ENCODE data around the gene NFATC4. TPM values are rescaled to one million over a fixed set of nuclear protein-coding genes. Genes with fewer than 3 reads are reported as not detected.
"Not testable (repeated sequence)": the region's sequence is repeated elsewhere in the genome, so short reads cannot be mapped to it uniquely, and the experiment has no call there.

Gene NFATC4
- total RNA-seq, 2 donors from 2014 or later = 62.0 to 84.5 TPM

DNA sequence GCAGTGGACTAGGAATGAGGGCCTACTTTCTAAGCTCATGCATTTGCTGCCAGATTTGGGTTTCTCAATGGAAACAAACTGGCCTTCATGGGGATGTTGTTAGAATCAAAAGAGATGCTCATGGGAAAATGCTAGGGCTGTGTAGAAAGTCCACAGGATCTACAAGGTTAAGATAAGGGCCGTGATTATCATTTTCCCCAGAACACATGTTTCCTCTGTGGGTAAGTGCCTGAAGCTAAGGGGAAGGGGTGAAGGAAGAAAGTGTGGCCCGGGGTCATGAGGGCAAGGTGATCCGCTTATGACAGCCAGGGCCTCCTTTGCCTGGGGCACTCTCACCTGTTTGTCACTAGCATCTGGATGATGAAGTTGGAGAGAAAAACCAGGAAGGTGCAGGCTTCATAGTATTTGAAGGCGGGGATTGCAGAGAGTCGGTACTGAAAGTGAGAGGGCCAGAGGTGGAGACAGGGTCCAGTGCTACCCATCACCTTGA, 42.9 kb upstream of the NFATC4 start:
- no peak for ATAC-seq (ENCODE audit: insufficient number of reproducible peaks, low FRiP score, low read depth)
- H3K27me3 ChIP-seq (replicated peaks; ENCODE audit: insufficient read depth) = no peaks in the 10 kb centered on the region
- no peak overlapping the region for H3K27ac ChIP-seq
- H3K9me3 ChIP-seq = no peaks in the 10 kb centered on the region
- no peaks in the 10 kb centered on the region for H3K4me1 ChIP-seq (ENCODE audit: control insufficient read depth in 1 of 2, low read depth in 2 of 2)
- no peak for DNase-seq (ENCODE audit: low spot score)
- TF ChIP-seq, protein P1, sequence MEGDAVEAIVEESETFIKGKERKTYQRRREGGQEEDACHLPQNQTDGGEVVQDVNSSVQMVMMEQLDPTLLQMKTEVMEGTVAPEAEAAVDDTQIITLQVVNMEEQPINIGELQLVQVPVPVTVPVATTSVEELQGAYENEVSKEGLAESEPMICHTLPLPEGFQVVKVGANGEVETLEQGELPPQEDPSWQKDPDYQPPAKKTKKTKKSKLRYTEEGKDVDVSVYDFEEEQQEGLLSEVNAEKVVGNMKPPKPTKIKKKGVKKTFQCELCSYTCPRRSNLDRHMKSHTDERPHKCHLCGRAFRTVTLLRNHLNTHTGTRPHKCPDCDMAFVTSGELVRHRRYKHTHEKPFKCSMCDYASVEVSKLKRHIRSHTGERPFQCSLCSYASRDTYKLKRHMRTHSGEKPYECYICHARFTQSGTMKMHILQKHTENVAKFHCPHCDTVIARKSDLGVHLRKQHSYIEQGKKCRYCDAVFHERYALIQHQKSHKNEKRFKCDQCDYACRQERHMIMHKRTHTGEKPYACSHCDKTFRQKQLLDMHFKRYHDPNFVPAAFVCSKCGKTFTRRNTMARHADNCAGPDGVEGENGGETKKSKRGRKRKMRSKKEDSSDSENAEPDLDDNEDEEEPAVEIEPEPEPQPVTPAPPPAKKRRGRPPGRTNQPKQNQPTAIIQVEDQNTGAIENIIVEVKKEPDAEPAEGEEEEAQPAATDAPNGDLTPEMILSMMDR (IDR thresholded peaks at IDR 0.05) = no peak
- H3K4me3 ChIP-seq = no peak overlapping the region
- H3K36me3 ChIP-seq = no peaks in the 10 kb centered on the region

DNA sequence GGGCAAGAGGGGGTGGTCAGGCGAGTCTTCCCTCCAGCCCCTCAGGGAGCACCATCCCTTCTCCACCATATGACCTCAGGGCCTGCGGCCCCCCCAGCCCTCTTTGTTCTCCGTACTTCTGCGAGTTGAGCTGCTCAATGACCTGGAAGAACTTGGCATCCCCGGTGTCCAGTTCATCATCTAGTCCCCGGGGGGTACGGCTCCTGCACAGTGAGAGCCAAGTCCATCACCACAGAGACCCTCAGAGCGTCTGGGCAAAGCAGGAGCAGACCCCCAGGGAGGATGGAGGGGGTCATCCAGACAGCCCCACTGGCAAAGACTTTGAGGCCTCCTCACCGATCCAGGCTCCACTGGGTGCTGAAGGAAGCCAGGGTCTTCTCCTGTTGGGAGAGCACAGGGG, 42.0 kb upstream of the NFATC4 start:
- no peak for DNase-seq (ENCODE audit: low spot score)
- Histone ChIP-seq H3K4me3 (no peak overlapping the region), H3K27ac (no peak overlapping the region), H3K36me3 (no peaks in the 10 kb centered on the region), H3K4me1 (ENCODE audit: control insufficient read depth in 1 of 2, low read depth in 2 of 2) (no peaks in the 10 kb centered on the region), H3K9me3 (no peaks in the 10 kb centered on the region), H3K27me3 (replicated peaks; ENCODE audit: insufficient read depth) (no peaks in the 10 kb centered on the region)
- ATAC-seq (ENCODE audit: insufficient number of reproducible peaks, low FRiP score, low read depth) = no peak
- TF ChIP-seq, protein P1 (IDR thresholded peaks at IDR 0.05) = no peak

DNA sequence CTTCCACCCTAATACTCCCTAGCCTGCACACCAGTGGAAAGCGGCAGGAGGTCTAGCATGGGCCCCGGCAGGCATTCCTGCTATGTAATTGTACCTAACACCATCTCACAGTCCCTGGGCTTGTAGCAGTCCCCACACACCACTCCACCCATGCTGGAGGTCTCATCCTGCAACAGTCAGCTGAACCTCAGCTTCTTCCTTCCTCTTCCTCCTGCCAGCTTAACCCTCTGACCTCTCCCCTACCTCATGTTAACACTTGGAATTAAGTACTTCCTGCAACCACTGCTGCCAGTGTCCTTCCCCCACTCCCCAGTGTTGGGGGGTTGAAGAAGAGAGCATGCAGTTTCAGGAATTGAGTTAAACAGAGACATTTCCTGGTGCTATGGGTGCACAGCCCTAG, 40.7 kb upstream of the NFATC4 start:
- TF ChIP-seq, protein P1 (IDR thresholded peaks at IDR 0.05) = no peak
- Histone ChIP-seq H3K36me3 (no peaks in the 10 kb centered on the region), H3K4me3 (no peak overlapping the region), H3K27ac (no peak overlapping the region), H3K27me3 (replicated peaks; ENCODE audit: insufficient read depth) (no peaks in the 10 kb centered on the region), H3K4me1 (ENCODE audit: control insufficient read depth in 1 of 2, low read depth in 2 of 2) (peaks cover 1 to 7% of the 10 kb centered on the region in 2 donors), H3K9me3 (no peaks in the 10 kb centered on the region)
- DNase-seq (ENCODE audit: low spot score) (no peak), ATAC-seq (ENCODE audit: insufficient number of reproducible peaks, low FRiP score, low read depth) (no peak)

DNA sequence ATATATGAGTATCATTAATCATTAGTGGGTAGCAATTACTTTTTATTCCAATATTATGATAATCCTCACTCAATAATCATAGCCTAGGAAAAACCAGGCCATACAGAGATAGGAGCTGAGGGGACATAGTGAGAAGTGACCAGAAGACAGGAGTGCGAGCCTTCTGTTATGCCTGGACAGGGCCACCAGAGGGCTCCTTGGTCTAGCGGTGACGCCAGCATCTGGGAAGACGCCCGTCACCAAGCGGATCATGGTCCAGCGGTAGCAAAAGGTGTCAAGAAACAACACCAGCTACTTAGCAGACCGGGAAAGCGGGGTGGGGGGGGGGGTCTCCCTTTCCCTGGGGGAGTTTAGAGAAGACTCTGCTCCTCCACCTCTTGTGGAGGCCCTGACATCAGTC, 40.1 kb upstream of the NFATC4 start:
- H3K27ac ChIP-seq; H3K27me3 ChIP-seq (replicated peaks; ENCODE audit: insufficient read depth): not testable (repeated sequence)
- TF ChIP-seq, protein P1 (IDR thresholded peaks at IDR 0.05) = peak; percentile 62

DNA sequence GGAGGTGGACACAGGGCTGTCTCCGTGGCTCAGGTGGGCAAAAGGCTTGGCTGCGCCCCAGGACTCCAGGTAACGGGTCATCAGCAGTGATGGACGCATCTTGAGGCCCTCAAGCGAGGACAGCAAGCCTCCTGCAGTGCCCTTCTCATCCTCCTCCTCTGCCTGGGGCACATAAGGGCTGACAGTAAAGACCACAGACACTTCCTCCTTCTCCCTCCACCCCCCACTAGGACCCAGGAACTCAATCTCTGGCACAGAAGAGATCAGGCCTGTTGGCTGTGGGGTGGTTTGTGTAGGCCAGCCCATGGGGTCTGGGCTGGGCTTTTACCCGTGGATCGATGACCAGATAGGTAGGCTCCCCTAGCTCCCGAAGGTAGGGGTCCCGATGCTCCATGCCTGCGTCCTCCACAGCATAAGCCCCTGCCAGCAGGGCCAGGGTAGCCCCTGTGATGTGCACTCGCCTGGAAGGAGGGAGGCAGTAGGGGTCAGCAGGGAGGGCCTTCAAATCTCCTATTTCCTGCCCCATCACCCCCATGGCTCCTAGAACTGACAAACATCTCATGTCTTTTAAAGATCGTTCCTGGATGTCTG, 38.8 kb upstream of the NFATC4 start:
- no peak for DNase-seq (ENCODE audit: low spot score)
- H3K36me3 ChIP-seq = no peaks in the 10 kb centered on the region
- H3K9me3 ChIP-seq = no peaks in the 10 kb centered on the region
- H3K4me1 ChIP-seq (ENCODE audit: control insufficient read depth in 1 of 2, low read depth in 2 of 2) = peaks cover 16 to 26% of the 10 kb centered on the region in 2 donors
- TF ChIP-seq, protein P1 (IDR thresholded peaks at IDR 0.05) = no peak
- no peak overlapping the region for H3K27ac ChIP-seq
- H3K27me3 ChIP-seq (replicated peaks; ENCODE audit: insufficient read depth) = peaks cover 2% of the 10 kb centered on the region
- ATAC-seq (ENCODE audit: insufficient number of reproducible peaks, low FRiP score, low read depth) = no peak
- no peak overlapping the region for H3K4me3 ChIP-seq

More for the DNA sequence above, 40.1 kb upstream of the NFATC4 start:
- DNase-seq (ENCODE audit: low spot score); H3K36me3 ChIP-seq; H3K4me3 ChIP-seq; H3K9me3 ChIP-seq; ATAC-seq (ENCODE audit: insufficient number of reproducible peaks, low FRiP score, low read depth): not testable (repeated sequence)
- peaks cover 7 to 14% of the 10 kb centered on the region in 2 donors for H3K4me1 ChIP-seq (ENCODE audit: control insufficient read depth in 1 of 2, low read depth in 2 of 2)

Measured in thoracic aorta (tissue), 2 donors.